ENCODE measurements around the gene TCF7L1.
A peak's percentile ranks its signal among the peaks of the same experiment; 100 is the strongest.

TCF7L1 gene

DNA sequence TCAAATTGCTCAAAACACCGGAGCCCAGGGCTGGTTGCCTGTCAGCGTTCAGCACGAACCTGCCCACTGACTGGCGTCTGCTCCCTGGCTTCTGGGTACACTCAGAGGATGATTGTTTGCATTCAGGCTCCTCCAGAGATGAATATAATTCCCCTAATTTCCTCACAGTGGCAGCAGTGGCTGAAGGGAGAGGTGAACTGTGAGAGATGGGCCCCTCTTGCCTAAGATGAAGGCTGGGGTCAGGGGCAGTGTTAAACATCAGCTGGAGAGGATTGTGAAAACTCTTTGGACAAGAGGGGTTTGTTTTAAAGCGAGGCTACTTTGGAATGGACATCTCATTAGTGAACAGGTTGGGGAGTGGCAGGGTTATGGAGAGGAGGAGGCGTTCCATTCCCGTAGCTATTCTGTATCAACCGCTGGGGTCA is 31.0 kb downstream of the TCF7L1 start:
- DNase-seq: peak; percentile 84

DNA sequence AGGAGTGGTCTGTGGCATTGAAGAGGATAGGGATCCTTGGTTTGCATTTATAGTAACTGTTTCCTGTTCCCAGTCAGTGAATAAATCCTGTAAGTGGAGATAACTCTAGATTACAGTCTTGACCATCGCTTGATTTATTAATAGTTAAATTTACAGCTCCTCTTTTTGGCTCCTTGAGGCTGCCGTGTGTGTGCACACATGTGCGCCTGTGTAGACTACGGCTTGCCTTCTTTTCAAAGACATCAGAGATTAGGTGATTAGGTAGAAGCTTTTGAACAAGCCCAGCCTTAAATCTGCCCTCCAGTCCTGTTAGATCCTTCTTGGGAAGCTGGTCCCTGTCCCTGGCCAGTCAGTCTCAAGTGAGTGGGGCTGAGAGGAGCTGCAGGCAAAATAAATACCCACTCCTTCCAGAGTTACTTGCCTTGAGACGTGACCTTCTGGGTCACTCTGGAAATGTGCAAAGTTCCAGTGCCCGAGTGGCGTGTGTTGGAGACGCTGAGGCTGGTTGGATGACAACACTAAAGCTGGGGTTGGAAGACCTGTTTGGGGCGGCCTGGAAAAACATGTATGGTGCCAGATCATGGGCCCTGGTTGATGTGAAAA is 32.0 kb downstream of the TCF7L1 start:
- DNase-seq: peak; percentile 85

GRCh38 chr2:85166021-85166420 is 32.8 kb downstream of the TCF7L1 start:
- DNase-seq: no peak

GRCh38 chr2:85167479-85167878 is 34.3 kb downstream of the TCF7L1 start:
- no peak for DNase-seq

DNA sequence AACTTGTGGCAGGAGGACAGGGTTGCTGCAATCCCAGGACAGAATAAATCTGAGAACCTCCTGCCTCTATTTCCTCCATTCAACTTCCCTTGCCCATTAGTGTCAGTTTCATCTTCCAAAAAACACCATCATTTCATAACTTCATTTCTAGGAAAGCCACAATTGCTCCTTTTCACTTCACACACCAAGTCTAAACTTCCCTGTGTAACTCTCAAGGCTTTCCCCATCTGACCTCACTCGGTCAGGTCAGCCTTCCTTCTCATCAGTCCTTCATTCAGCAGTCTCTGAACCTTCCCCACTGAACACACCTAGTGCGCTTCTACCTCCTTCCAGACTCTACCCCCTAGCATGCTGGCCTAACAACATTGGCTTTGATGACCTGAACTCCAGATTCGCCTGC is 35.8 kb downstream of the TCF7L1 start:
- DNase-seq: no peak

DNA sequence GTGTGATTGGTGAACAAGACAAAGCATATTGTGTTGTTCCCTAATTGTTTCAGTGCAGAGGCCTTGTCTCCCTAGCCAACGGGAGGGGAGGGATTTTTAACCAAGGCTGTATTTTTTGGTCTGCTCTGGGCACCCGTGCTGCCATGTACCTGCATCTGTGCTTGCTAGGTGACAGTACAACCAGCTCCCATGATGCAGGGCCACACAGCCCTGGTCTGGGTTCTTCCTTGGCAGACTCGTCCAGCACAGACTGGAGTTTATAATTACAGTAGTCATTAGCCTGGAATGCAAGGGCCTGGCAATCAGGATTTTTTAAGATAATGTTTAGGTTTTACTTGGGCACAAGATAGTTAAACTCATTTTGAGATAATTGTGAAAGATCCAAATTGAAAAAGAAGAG is 36.4 kb downstream of the TCF7L1 start:
- no peak for DNase-seq

DNA sequence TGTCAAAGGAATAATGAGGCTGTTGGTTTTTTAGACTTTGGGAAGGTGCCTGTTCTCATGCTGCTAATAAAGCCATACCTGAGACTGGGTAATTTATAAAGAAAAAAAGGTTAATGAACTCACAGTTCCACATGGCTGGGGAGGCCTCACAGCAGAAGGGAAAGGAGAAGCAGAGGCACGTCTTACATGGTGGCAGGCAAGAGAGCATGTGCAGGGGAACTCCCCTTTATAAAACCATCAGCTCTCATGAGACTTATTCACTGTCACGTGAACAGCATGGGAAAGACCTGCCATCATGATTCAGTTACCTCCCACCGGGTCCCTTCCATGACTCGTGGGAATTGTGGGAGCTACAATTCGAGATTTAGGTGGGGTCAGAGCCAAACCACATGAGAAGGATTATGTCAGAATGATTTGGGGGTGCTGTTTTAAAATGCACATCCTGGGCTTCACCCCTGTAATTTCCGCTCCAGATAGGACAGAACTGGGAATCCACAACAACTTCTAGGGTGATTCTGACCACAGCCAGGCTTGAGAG is 37.8 kb downstream of the TCF7L1 start:
- DNase-seq: no peak

DNA sequence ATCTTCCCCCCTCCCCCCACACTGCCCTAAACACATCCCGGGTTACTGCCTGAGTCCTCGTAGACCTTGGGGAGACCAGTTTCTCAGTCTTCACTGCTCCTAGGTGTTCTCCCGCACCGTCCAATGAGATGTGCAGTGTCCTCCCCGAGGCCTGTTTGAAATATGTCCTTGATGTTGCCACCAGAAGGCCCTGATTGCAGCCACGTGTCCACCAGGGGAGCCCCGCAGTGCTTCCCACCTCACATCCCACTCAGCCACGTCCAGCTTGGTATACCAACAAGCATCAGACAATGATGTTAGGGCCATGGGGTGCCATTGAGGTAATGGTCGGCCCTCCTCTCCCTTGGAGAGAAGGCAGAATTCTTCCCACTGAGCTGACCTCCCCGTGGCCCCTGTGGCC is 38.7 kb downstream of the TCF7L1 start:
- DNase-seq: no peak

DNA sequence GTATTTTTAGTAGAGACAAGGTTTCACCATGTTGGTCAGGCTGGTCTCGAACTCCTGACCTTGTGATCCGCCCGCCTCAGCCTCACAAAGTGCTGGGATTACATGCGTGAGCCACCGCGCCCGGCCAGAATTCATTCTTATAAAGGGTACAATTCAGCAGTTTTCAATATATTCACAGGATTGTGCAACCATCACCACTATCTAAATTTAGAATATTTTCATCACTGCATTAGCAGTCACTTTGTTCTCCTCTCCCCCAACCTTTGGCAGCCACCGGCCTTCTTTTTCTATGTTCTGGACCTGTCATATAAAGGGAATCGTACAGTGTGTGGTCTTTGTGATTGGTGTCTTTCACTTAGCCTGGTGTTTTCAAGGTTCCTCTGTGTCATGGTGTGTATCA is 40.7 kb downstream of the TCF7L1 start:
- DNase-seq: no peak

GRCh38 chr2:85174943-85175342 is 41.8 kb downstream of the TCF7L1 start:
- no peak for DNase-seq

GRCh38 chr2:85175369-85176299 is 42.4 kb downstream of the TCF7L1 start:
- DNase-seq: no peak

- peak; percentile 47 for DNase-seq
These were observed 44.0 kb downstream of the TCF7L1 start for GRCh38 chr2:85177031-85177824.

DNA sequence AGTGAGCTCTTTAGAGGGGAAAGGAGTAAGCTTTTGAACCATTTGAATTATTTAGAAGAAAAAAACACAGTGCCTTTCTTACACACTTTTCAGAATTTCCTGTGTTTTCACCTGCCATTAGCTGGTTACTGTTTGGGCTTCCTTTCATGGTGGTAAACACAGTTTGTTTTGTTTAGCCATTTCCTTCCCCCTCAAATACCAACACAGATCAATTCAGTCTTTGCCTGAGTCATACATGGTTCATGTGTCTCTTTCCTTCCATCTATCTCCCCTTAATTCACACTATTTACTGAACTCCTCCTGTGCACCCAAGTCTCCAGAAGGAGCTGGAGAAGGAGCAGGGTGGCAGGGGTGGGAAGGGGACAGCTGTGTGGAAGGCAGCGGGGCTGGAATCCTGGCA is 45.0 kb downstream of the TCF7L1 start:
- no peak for DNase-seq

GRCh38 chr2:85178980-85179411 is 45.8 kb downstream of the TCF7L1 start:
- no peak for DNase-seq

DNA sequence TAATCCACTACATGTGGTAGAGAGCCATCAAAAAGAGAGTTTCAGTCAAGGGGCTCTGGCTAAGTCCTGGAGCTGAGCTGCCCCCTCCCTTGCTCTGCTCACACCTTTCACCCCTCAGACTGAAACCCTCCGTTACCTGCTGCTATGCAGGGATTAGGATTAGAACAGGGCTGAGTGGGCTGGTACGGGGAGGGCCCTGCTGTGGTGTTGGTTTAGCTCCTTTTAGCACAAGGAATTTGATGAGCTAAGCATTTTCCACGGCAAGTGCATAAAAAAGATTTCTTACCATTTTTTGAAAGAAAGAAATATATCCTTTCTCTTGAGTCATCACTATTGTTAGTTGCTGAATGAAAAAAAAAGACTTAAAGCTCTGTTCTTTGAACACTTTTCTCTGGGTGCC is 46.3 kb downstream of the TCF7L1 start:
- DNase-seq: peak; percentile 75

GRCh38 chr2:85180322-85181133 is 47.3 kb downstream of the TCF7L1 start:
- no peak for DNase-seq

DNA sequence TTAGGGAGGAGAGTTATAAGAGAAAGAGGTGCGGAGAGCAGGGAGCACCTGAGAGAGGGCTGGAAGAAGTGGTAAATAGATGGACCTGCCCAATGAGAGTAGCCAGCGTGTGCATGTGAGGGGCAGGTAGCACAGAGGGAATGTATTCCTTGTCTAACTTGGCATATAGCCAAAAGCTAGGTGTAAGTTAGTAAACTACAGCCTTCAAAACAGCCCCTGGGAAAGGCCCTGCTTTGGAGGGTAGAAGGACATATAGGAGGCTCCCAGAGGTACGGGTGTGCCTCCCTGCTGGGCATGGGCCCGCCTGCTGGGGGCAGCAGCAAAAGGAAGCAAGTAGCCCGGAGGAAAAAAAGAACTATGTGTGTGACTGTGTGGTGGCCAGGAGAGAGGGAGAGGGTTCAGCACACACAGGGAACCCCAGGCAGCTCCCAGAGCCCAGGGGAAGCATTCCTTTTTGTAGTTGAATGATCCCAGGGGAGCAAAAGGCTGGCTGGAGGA is 48.0 kb downstream of the TCF7L1 start:
- DNase-seq: peak; percentile 40

DNA sequence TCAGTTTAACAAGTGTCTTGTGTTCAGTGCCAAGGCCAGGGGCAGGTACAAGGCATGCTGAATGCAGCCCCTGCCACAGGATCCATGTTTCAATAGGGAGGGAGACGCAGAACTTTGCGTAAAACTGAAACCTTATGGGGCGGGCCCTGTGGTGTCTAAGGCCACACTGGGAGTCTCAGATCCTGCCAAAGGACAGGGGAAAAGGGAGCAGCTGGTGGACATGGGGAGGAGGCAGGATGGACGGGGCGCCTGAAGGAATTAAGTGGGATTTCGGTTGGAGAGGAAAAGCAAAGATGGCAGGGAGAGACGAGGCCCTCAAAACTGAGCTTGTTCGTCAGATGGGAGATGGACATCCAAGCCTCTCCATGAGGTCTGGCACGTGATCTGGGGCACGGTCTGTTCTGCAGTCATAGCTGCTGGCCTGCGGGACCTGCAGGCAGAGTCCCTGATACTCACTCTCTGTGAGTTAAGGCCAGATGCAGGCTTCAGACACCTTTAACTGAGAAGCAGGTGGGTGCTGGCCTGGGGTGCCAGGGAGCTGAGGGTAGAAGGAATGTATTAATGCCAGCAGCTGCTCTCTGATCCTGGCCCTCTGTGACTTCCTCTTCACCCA is 48.8 kb downstream of the TCF7L1 start:
- DNase-seq: no peak

- DNase-seq: no peak
These were observed 49.9 kb downstream of the TCF7L1 start for GRCh38 chr2:85183076-85183475.

DNA sequence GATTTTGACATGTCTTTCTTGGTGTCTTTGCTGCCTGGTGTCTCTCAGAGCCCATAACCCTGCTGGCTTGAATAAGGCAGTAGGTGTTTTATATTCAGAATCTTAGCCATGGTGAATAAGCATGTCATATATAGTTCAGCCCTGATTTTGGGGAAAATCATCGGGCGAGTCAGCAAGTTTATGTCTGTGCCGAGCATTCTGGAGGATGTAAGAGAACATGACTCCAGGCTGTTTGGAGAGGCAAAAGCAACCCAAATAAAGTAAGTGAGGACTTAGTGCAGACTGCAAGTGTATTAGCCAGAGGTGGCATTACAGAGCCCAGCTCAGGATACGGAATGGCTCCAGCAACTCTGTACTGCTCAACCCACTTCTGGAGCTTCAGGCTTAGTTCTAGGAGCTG is 50.3 kb downstream of the TCF7L1 start:
- DNase-seq: no peak

GRCh38 chr2:85184231-85184630 is 51.0 kb downstream of the TCF7L1 start:
- DNase-seq: no peak

- no peak for DNase-seq
These were observed 51.8 kb downstream of the TCF7L1 start for GRCh38 chr2:85184990-85185389.
